Mesenchymal stem cell (in vitro differentiated cells and primary cell): Measurements from ENCODE around the gene LRRC43.
A peak's percentile ranks its signal among the peaks of the same experiment; 100 is the strongest.
"Not testable (repeated sequence)": the region's sequence is repeated elsewhere in the genome, so short reads cannot be mapped to it uniquely, and the experiment has no call there.

ENCODE experiments used
- DNase-seq: peaks from one replicate; pipeline ENCODE4 v3.0.0-alpha.2; 2013
- H2AFZ ChIP-seq: one replicate; pipeline ENCODE4 v1.6.1; 2013; ENCODE audit warnings: low read depth, mild to moderate bottlenecking, control low read depth, inconsistent platforms, low read length, moderate library complexity
- H2AK5ac ChIP-seq: 2 replicates; pipeline ENCODE4 v1.6.1; 2013; ENCODE audit warnings: low read length, moderate library complexity, mild to moderate bottlenecking, inconsistent platforms; ENCODE audit not compliant: severe bottlenecking
- H2BK120ac ChIP-seq: one replicate; pipeline ENCODE4 v1.6.1; 2013; ENCODE audit warnings: low read depth, mild to moderate bottlenecking, inconsistent platforms, low read length, moderate library complexity
- H2BK12ac ChIP-seq, 2 experiments: one replicate each; pipeline ENCODE4 v1.6.1; 2013; ENCODE audit warnings: inconsistent platforms in 2 of 2, low read length in 2 of 2, mild to moderate bottlenecking in 2 of 2, moderate library complexity in 2 of 2, control low read depth in 1 of 2
- H2BK15ac ChIP-seq: one replicate; pipeline ENCODE4 v1.6.1; 2013; ENCODE audit warnings: mild to moderate bottlenecking, low read depth, inconsistent platforms; ENCODE audit not compliant: poor library complexity, severe bottlenecking
- H2BK5ac ChIP-seq: 2 replicates; pipeline ENCODE4 v1.6.1; 2013; ENCODE audit warnings: low read depth, mild to moderate bottlenecking, low read length, control low read depth, inconsistent platforms; ENCODE audit not compliant: poor library complexity, severe bottlenecking
- H3K14ac ChIP-seq, 2 experiments: one replicate each; pipeline ENCODE4 v1.6.1; 2013; ENCODE audit warnings: inconsistent platforms in 2 of 2, low read length in 2 of 2, control low read depth in 1 of 2, mild to moderate bottlenecking in 1 of 2, moderate library complexity in 1 of 2
- H3K18ac ChIP-seq, 2 experiments: one replicate each; pipeline ENCODE4 v1.6.1; 2013; ENCODE audit warnings: inconsistent platforms in 2 of 2, low read length in 2 of 2, control low read depth in 1 of 2, low read depth in 1 of 2, mild to moderate bottlenecking in 1 of 2
- H3K23ac ChIP-seq, 2 experiments: one replicate each; pipeline ENCODE4 v1.6.1; 2013; ENCODE audit warnings: inconsistent platforms in 2 of 2, low read length in 2 of 2, mild to moderate bottlenecking in 2 of 2, moderate library complexity in 2 of 2, control low read depth in 1 of 2
- H3K27ac ChIP-seq: 2 replicates; pipeline ENCODE4 v1.5.1; 2013; ENCODE audit warnings: mild to moderate bottlenecking, moderate library complexity, low read length, control low read depth, inconsistent platforms; ENCODE audit not compliant: poor library complexity, severe bottlenecking
- H3K27me3 ChIP-seq, 2 experiments: 2 replicates each; pipeline versions ENCODE4 v1.6.1 to v1.7.0; 2013; ENCODE audit warnings: low read length in 2 of 2, mild to moderate bottlenecking in 2 of 2, moderate library complexity in 2 of 2, control low read depth in 1 of 2, inconsistent platforms in 1 of 2; ENCODE audit not compliant: control insufficient read depth in 1 of 2, insufficient read depth in 1 of 2
- H3K36me3 ChIP-seq, 2 experiments: 2 replicates each; pipeline versions ENCODE4 v1.6.1 to v1.7.0; 2013; ENCODE audit warnings: low read length in 2 of 2, control low read depth in 1 of 2, inconsistent platforms in 1 of 2, low read depth in 1 of 2, mild to moderate bottlenecking in 1 of 2; ENCODE audit not compliant: insufficient read depth in 2 of 2, control insufficient read depth in 1 of 2
- H3K4ac ChIP-seq, 2 experiments: one replicate each; pipeline ENCODE4 v1.6.1; 2013; ENCODE audit warnings: inconsistent platforms in 2 of 2, low read length in 2 of 2, mild to moderate bottlenecking in 2 of 2, moderate library complexity in 2 of 2, control low read depth in 1 of 2, low read depth in 1 of 2
- H3K4me1 ChIP-seq: 2 replicates; pipeline ENCODE4 v1.6.1; 2013; ENCODE audit warnings: low read depth, low read length, control low read depth; ENCODE audit not compliant: control insufficient read depth, insufficient read depth
- H3K4me2 ChIP-seq: 2 replicates; pipeline ENCODE4 v1.6.1; 2013; ENCODE audit warnings: low read length, mild to moderate bottlenecking, inconsistent platforms; ENCODE audit not compliant: poor library complexity, severe bottlenecking
- H3K4me3 ChIP-seq, 2 experiments: 2 replicates each; pipeline versions ENCODE4 v1.5.1 to v1.7.0; 2013; ENCODE audit warnings: low read length in 2 of 2, mild to moderate bottlenecking in 2 of 2, control low read depth in 1 of 2, low read depth in 1 of 2; ENCODE audit not compliant: insufficient read depth in 1 of 2
- H3K79me1 ChIP-seq: replicated peaks from 2 replicates; pipeline ENCODE4 v1.6.1; 2013; ENCODE audit warnings: mild to moderate bottlenecking, control low read depth, low read length, inconsistent platforms; ENCODE audit not compliant: poor library complexity, severe bottlenecking
- H3K9ac ChIP-seq: 2 replicates; pipeline ENCODE4 v1.7.0; 2013; ENCODE audit warnings: mild to moderate bottlenecking, low read length, moderate library complexity
- H3K9me3 ChIP-seq: 2 replicates; pipeline ENCODE4 v1.7.0; 2013; ENCODE audit warnings: mild to moderate bottlenecking, low read length; ENCODE audit not compliant: control insufficient read depth
- H4K8ac ChIP-seq: one replicate; pipeline ENCODE4 v1.6.1; 2013; ENCODE audit warnings: inconsistent platforms, mild to moderate bottlenecking, low read length, moderate library complexity
- H4K91ac ChIP-seq: one replicate; pipeline ENCODE4 v1.6.1; 2013; ENCODE audit warnings: mild to moderate bottlenecking, low read length, inconsistent platforms
- WGBS: methylation state at CpG from one replicate; pipeline ENCODE4 v1.1.7; 2013; ENCODE audit warnings: mixed read lengths; 5-methylcytosine and 5-hydroxymethylcytosine counted together

The LRRC43 gene

GRCh38 chr12:122172262-122172939 lies 10.5 kb upstream of the LRRC43 start:
- Histone ChIP-seq H4K8ac (no peak overlapping the region), H3K9ac (no peak overlapping the region), H3K79me1 (no peaks in the 10 kb centered on the region), H2BK12ac (no peak overlapping the region), H2AK5ac (no peak overlapping the region), H3K4ac (no peak overlapping the region), H3K4me1 (no peaks in the 10 kb centered on the region), H3K36me3 (no peaks in the 10 kb centered on the region), H3K9me3 (no peaks in the 10 kb centered on the region), H3K27ac (no peak overlapping the region), H3K23ac (no peak overlapping the region), H2AFZ (no peak overlapping the region), H3K4me2 (no peak overlapping the region), H3K18ac (no peak overlapping the region), H3K27me3 (peaks cover 14 to 24% of the 10 kb centered on the region in 2 experiments), H2BK5ac (no peak overlapping the region), H4K91ac (no peak overlapping the region), H3K4me3 (no peak overlapping the region), H3K14ac (no peak overlapping the region), H2BK15ac (no peak overlapping the region), H2BK120ac (no peak overlapping the region)
- 72% methylated on average over 17 of the region's 17 CpGs for WGBS
- no peak for DNase-seq

- Histone ChIP-seq H3K27ac (no peak within 1 kb of the TSS), H2BK15ac (no peak within 1 kb of the TSS), H2BK5ac (no peak within 1 kb of the TSS), H3K4me1 (no peaks in the 10 kb centered on the region), H3K4ac (no peak within 1 kb of the TSS), H4K91ac (no peak within 1 kb of the TSS), H3K4me2 (no peak within 1 kb of the TSS), H3K18ac (no peak within 1 kb of the TSS), H2AFZ (no peak within 1 kb of the TSS), H3K23ac (no peak within 1 kb of the TSS), H4K8ac (no peak within 1 kb of the TSS), H3K9me3 (no peaks in the 10 kb centered on the region), H2BK12ac (no peak within 1 kb of the TSS), H2BK120ac (no peak within 1 kb of the TSS), H3K9ac (no peak within 1 kb of the TSS), H3K4me3 (no peak within 1 kb of the TSS), H2AK5ac (no peak within 1 kb of the TSS), H3K14ac (no peak within 1 kb of the TSS), H3K27me3 (peaks cover 10 to 17% of the 10 kb centered on the region in 2 experiments), H3K79me1 (no peaks in the 10 kb centered on the region), H3K36me3 (no peaks in the 10 kb centered on the region)
- no peak for DNase-seq
- WGBS, result 93% methylated on average over 14 of the region's 17 CpGs
Observed at GRCh38 chr12:122174155-122174845, 8.6 kb upstream of the LRRC43 start, which contains the start of gene IL31. IL31 (minus strand) TSS chr12:122174221; CDS start chr12:122174172, 49 bp downstream.

- not testable (repeated sequence) for H2BK5ac ChIP-seq, H3K4ac ChIP-seq, H2BK12ac ChIP-seq, H2BK15ac ChIP-seq, DNase-seq, H3K9ac ChIP-seq, H3K79me1 ChIP-seq, H3K36me3 ChIP-seq, H4K91ac ChIP-seq, H3K4me1 ChIP-seq, H3K14ac ChIP-seq, H3K4me3 ChIP-seq, H2BK120ac ChIP-seq, H2AK5ac ChIP-seq, H3K27ac ChIP-seq, H3K4me2 ChIP-seq, H3K23ac ChIP-seq, H3K9me3 ChIP-seq, H2AFZ ChIP-seq, H3K18ac ChIP-seq, H4K8ac ChIP-seq
- H3K27me3 ChIP-seq, result peaks cover 10 to 13% of the 10 kb centered on the region in 2 experiments
- WGBS, result no CpG with 5 or more reads among the region's 4 CpGs
Observed at GRCh38 chr12:122176473-122176872, 6.5 kb upstream of the LRRC43 start.

GRCh38 chr12:122183588-122183940 lies 641 bp downstream of the LRRC43 start:
- WGBS, result 79% methylated on average over 10 of the region's 10 CpGs
- no peak overlapping the region for H2BK15ac ChIP-seq

More at GRCh38 chr12:122183588-122183940, 641 bp downstream of the LRRC43 start:
- no peak overlapping the region for H3K23ac ChIP-seq
- H3K4me3 ChIP-seq, result peak overlapping the region in 1 of 2 experiments; percentile 76
- no peak overlapping the region for H3K14ac ChIP-seq
- H2BK12ac ChIP-seq, result peak overlapping the region in 1 of 2 experiments; percentile 18
- peak overlapping the region; percentile 97 for H3K4me2 ChIP-seq
- H2AK5ac ChIP-seq, result no peak overlapping the region
- no peaks in the 10 kb centered on the region for H3K9me3 ChIP-seq
- peak overlapping the region; percentile 3 for H4K91ac ChIP-seq
- no peak overlapping the region for H3K27ac ChIP-seq
- H2BK120ac ChIP-seq, result no peak overlapping the region
- peak overlapping the region in 1 of 2 experiments; percentile 84 for H3K18ac ChIP-seq
- no peaks in the 10 kb centered on the region for H3K36me3 ChIP-seq
- H3K4me1 ChIP-seq, result peaks cover 9% of the 10 kb centered on the region
- peak overlapping the region; percentile 77 for H2AFZ ChIP-seq
- peaks cover 0 to under 1% of the 10 kb centered on the region in 2 experiments for H3K27me3 ChIP-seq
- H3K4ac ChIP-seq, result no peak overlapping the region
- no peak for DNase-seq
- H2BK5ac ChIP-seq, result no peak overlapping the region
- peak overlapping the region; percentile 78 for H3K9ac ChIP-seq
- H4K8ac ChIP-seq, result peak overlapping the region; percentile 16
- H3K79me1 ChIP-seq, result no peaks in the 10 kb centered on the region
